HG03342 (cell line): Measurements from ENCODE around the gene MS4A1.
"Not testable (repeated sequence)": the region's sequence is repeated elsewhere in the genome, so short reads cannot be mapped to it uniquely, and the experiment has no call there.

Experiments used
- ATAC-seq: cut with Tn5 transposase; IDR thresholded peaks from one replicate; pipeline ENCODE4 v1.9.1; 2021; ENCODE audit warnings: mild to moderate bottlenecking, moderate library complexity; ENCODE audit not compliant: unreplicated experiment

MS4A1 gene

DNA sequence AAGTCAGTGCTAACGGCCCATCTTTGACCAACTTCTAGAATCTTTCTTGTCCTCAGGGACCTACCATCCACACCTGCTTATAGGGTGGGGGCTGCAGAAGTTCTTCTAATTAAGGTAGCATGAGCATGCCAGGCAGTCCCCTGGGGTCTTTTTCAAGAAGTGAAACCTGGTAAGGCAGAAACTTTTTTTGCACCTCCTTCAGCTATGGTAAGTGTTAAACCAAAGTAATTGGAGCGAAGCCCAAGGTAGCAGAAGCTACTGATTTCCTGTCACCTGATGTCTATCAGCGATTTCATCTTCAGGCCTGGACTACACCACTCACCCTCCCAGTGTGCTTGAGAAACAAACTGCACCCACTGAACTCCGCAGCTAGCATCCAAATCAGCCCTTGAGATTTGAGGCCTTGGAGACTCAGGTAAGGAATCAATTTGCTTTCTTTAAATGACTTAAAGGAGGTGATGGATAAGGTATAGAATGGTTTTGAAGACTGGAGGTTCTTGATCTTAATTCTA is at the start of gene MS4A1:
MS4A1 (plus strand) TSS at position 317 of the 512 bp plus-strand sequence. CDS start 6,528 bp downstream, outside the sequence.
- peak; percentile 86 for ATAC-seq

GRCh38 chr11:60420015-60420414 is 35.6 kb upstream of the MS4A1 start:
- no peak for ATAC-seq

DNA sequence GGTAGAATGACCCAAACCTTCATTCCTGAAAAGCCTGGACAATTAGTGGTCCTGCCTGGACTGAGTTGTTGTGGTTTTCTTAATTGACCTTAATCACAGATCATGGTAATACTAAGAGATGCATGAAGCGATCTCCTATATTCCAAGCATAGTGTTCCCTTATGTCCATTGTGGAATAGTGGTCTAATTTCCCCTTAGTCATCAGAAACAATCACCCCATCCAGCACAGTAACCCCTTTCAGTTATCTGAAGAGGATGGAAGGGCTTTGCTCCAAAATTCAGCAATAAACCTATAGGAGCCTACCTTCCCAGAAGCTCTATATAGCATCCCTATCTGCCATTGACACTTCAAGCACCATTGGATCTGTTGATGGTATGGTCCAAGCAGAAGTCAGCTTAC is 33.0 kb upstream of the MS4A1 start:
- no peak for ATAC-seq

DNA sequence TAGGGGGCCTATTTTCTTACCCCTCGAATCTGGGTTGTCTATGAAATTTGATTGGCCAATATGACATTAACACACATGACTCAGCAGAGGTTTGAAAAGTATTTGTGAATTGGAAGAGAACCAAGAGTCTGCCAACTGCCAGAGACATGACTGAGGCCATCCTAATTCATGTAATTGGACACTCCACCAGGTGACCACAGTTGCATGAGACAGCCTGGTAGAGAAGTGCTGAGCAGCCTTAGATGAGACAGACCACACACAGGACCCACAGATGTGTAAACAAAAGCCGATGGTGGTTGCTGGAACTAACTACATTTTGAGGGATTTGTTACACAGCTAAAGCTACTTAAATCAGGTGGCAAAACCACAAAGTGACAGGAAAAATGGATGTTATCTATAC is 27.1 kb upstream of the MS4A1 start:
- no peak for ATAC-seq

- no peak for ATAC-seq
These were observed 26.4 kb upstream of the MS4A1 start, which contains the start of gene MS4A5 for GRCh38 chr11:60429272-60429671. Gene MS4A5 (plus strand): TSS chr11:60429572. CDS start chr11:60429675, 103 bp downstream.

DNA sequence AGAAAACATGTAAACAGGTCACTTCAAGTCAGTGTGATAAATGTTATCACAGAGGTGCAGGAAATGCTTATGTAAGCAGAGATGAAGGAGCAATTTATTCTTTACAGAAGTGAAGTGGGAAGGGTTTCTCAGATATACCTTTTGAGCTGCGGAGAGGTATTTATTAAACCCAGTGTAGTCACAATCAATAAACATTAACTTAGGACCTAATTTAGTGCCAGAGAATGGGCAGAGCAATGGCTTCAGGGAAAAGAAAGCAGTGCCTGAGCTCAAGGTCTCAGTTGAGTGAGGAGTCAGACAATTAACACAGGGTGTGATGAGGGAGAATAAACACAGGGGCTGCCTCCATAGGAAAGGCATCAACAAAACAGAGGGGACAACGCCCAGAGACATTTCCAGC is 24.4 kb upstream of the MS4A1 start:
- no peak for ATAC-seq

DNA sequence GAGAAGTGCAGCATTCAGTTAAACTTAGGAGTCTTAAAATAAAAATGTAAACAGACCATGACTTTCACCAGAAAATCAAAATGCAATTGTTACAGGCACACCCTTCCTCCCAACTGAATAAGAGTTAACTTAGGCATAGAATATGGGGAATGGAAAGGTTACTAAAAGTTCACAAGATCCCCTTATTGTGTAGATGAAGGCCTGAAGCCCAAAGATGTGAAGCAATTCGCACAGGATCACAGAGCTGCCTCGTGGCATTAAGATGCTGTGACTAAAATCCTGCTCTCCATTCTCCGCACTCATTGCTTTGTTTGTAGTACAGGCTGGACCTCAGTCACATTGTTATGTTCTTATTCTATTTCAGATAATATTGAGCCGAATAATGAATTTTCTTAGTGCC is 22.2 kb upstream of the MS4A1 start:
- ATAC-seq, result no peak

DNA sequence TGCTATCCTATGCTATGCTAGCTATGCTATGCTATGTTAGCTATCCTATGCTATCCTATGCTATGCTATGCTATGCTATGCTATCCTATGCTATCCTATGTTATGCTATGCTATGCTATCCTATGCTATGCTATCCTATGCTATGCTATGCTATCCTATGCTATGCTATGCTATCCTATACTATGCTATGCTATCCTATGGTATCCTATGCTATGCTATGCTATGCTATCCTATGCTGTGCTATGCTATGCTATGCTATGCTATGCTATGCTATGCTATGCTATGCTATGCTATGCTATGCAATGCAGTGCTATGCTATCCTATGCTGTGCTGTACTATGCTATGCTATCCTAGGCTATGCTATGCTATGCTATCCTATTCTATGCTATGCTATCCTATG is 8.6 kb upstream of the MS4A1 start:
- no peak for ATAC-seq

- ATAC-seq, result no peak
These were observed 7.8 kb upstream of the MS4A1 start for GRCh38 chr11:60447846-60448245.

- ATAC-seq, result not testable (repeated sequence)
These were observed 4.5 kb upstream of the MS4A1 start for GRCh38 chr11:60451185-60451584.

DNA sequence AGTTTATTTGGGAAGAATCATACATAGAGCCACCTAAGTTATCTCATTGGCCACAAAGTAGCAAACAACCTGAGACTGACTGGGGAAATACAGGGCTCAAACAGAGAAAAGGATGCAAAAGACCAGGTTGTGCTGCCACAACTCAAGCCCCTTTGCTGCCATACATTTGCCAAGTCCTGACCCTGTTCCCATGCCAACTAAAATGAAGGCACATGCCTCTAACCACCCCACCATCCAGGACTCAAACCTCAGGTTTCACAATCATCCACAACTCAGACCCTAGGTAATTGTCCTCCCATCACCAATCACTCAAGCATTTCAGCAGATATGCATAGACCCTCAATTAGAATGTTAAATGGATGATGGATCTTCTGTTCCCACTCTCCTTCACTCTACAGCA is 1.4 kb upstream of the MS4A1 start:
- ATAC-seq, result no peak

DNA sequence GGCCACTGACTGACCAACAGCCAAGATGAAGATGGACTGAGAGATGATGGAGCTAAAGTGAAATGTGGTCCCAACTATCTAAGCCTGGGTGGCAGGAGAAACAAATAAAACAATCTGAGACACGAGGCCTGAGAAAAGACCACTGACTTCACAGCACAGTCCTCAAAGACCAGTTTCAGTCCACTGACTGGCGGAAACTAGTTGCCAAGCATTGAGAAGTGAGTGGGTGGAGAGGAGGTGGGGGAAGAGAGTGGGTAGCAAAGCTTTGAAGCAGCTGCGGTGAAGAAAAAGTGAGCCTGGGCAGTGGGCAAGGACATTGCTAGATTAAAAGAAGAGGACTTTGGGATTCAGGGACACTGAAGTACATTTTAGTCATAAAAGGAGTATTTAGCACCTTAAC is 1.9 kb downstream of the MS4A1 start:
- ATAC-seq, result no peak

DNA sequence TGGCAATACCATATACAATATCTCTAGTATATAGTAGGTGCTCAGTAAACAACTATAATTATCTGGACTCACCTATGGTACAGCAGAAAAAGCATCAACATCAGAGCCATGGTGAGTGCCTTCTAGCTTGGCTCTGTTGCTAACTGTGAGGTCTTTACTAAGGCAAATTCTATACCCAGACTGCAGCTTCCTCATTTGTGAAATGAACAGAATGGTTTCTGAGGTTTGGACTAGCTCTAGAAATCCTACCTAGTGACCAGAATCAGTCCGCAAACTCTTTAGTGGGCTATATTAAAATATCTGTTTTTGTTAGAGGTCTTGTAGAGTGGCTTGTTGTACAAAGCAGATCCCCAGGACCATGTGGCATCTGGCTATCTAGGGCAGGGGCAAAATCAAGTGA is 3.7 kb downstream of the MS4A1 start:
- ATAC-seq, result no peak

DNA sequence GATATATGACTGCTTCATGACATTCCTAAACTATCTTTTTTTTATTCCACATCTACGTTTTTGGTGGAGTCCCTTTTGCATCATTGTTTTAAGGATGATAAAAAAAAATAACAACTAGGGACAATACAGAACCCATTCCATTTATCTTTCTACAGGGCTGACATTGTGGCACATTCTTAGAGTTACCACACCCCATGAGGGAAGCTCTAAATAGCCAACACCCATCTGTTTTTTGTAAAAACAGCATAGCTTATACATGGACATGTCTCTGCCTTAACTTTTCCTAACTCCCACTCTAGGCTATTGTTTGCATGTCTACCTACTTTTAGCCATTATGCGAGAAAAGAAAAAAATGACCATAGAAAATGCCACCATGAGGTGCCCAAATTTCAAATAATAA is 13.2 kb downstream of the MS4A1 start:
- no peak for ATAC-seq

DNA sequence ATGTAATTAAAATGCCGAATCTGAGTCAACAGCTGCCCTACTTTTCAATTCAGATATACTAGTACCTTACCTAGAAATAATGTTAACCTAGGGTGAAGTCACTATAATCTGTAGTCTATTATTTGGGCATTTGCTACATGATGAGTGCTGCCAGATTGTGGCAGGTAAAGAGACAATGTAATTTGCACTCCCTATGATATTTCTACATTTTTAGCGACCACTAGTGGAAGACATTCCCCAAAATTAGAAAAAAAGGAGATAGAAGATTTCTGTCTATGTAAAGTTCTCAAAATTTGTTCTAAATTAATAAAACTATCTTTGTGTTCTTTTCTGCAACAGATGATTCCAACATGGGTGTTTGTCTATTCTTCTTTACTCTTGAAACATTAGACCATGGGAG is 14.1 kb downstream of the MS4A1 start:
- no peak for ATAC-seq

DNA sequence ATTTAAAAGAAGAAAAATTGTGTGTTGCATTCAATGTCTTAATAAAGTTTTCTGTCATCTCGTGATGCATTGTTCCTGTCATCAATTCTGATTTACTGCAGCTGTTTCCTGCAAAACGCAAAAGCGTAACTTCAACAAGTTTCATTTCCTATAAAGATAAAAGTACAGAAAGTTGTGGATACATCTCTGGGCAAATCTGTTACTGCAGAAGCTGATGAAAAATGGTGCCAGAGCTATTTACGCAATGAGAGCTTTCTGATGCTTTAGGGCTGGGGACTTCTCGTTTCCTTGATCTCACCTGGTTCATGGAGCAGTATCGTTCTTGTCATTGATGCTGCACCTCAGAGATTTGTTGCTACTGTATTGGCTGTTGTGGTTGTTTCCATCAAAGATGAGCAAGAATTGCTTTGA is 21.4 kb downstream of the MS4A1 start:
- ATAC-seq, result peak; percentile 74

DNA sequence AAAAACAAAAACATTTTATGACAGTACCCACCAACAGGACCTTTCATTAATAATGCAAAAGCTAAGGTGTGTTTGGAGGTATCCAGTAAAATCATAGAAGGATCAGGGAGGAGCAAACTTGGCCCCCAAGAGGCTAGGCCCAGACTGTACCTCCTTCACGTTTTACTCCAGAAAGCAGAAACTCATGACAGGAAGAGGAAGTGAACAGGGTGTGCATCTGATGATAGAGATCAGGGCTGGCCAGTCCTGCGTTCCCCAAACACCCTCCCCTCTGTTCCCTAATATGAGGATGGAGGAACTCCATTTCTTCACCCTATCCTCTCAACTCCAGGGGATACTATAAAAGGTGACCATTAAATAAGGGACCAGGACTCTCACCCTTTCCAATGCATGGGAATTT is 26.7 kb downstream of the MS4A1 start:
- peak; percentile 43 for ATAC-seq

DNA sequence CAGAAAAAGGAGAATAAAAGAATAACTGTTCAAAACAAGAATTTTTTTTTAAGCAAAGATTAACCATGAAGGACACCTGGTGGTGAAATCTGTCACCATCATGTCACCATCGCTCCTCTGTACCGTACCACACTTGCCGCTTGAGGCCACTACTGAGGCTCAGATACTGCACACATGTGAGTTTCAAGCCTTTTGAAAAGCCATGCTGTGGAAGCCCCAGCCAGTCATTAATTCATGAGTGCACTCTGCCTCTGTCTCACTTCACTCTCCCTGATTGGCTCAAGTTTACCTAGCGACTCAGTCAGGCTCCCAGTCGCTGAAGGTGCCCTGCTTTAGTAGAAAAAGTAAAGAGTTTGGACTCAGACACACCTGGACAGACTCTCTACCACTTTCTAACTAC is 30.3 kb downstream of the MS4A1 start:
- peak; percentile 96 for ATAC-seq

GRCh38 chr11:60492488-60493009 is 36.9 kb downstream of the MS4A1 start, which contains the start of gene MS4A12:
Gene MS4A12 (plus strand): TSS chr11:60492778. CDS start chr11:60497319, 4,541 bp downstream.
- no peak for ATAC-seq

DNA sequence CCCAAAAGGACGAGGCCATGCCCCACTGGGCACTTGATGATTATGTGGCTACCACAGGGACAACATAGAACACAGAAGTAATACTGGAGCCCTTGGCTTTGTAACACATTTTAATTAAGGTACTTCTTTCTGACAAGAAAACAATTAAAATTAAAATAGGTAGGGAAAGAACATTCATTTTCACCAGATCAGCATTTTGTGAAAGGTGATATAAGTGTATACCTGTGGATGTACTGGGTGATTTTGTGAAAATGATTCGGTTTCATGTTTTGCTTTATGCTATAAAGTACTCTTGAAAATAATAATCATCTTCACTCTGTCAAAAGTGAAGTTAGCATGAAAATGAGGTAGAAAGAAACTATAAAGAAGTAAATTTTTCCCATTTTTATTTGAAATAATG is 37.8 kb downstream of the MS4A1 start:
- no peak for ATAC-seq

DNA sequence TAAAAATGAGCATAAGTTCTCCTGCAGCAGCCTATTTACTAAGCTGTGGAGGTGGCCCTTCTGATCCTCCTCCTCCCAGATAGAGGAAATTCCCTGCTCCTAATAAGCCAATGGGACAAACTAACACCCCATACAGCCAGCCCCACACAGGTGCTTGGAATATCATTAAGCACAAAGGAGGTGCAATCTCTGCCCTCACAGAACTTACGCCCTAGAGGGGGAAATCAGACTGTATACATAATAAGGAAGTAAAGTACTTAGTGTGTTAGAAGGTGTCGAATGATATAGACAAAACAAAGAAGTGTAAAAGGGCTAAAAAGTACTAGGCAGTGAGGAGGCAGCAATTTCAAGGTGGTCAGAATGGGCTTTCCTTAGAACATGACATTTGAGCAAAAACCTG is 42.8 kb downstream of the MS4A1 start:
- no peak for ATAC-seq

GRCh38 chr11:60498853-60499252 is 43.2 kb downstream of the MS4A1 start:
- ATAC-seq, result no peak

DNA sequence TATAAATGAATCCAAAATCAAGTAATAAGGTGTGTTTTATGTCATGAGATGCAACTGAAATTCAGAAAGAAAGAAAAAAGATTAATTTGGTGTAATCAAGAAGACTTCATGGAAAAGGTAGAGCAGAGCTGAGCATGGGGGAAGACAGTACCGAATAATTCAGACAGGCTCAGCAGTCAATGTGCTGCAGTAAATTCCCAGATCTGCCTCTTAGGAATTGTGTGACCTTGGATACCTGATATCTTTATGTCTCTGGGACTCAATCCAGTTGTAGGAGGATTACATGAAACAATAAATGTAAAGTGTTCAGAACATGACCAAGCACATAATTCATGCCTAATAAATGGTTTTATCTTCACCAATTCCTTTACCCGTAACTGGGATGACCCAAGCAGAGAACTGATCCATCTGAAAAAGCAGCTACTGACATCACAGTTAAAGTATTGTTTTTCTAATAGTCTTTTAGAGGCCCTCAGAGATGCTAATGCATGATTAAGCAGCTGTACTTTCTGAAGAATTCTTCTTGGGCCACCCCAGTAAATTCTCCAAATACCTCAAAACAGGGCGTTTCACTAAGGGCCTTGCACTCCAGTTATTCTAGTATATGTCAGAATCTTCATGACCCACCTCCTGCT is 44.7 kb downstream of the MS4A1 start:
- no peak for ATAC-seq
